Liver (tissue), 9 donors: ENCODE measurements around the gene NRG4. TPM values are rescaled to one million over a fixed set of nuclear protein-coding genes. Genes with fewer than 3 reads are reported as not detected.

Experiments
- DNase-seq: peaks from one replicate; pipeline ENCODE4 v3.0.0-alpha.2; 2017; ENCODE audit warnings: low spot score
- H3K27ac ChIP-seq, 2 donors: one replicate each; pipeline ENCODE4 v1.7.0; 2013; ENCODE audit warnings: inconsistent platforms in 2 of 2, low read length in 2 of 2, control low read depth in 1 of 2, low read depth in 1 of 2, mild to moderate bottlenecking in 1 of 2
- H3K27me3 ChIP-seq, 4 donors: one replicate each; pipeline versions ENCODE4 v1.6.1 to v1.7.0; 2013; ENCODE audit warnings: low read length in 3 of 4, inconsistent platforms in 1 of 4, mild to moderate bottlenecking in 1 of 4, moderate library complexity in 1 of 4; ENCODE audit not compliant: control insufficient read depth in 4 of 4, insufficient read depth in 4 of 4
- H3K36me3 ChIP-seq, 4 donors: one replicate each; pipeline versions ENCODE4 v1.6.1 to v1.7.0; 2013; ENCODE audit warnings: low read length in 3 of 4, mild to moderate bottlenecking in 3 of 4, low read depth in 1 of 4, moderate library complexity in 1 of 4; ENCODE audit not compliant: control insufficient read depth in 4 of 4, insufficient read depth in 3 of 4
- H3K4me1 ChIP-seq, 4 donors: one replicate each; pipeline versions ENCODE4 v1.6.1 to v1.7.0; 2013; ENCODE audit warnings: low read length in 3 of 4, mild to moderate bottlenecking in 3 of 4, moderate library complexity in 1 of 4; ENCODE audit not compliant: control insufficient read depth in 4 of 4, insufficient read depth in 4 of 4
- H3K4me3 ChIP-seq, 3 donors: one replicate each; pipeline versions ENCODE4 v1.6.1 to v1.7.0; 2013; ENCODE audit warnings: low read length in 3 of 3, control low read depth in 1 of 3, low read depth in 1 of 3, mild to moderate bottlenecking in 1 of 3
- H3K9ac ChIP-seq, 2 donors: one replicate each; pipeline ENCODE4 v1.7.0; 2013; ENCODE audit warnings: low read length in 2 of 2, mild to moderate bottlenecking in 2 of 2, moderate library complexity in 2 of 2, control low read depth in 1 of 2, low read depth in 1 of 2
- H3K9me3 ChIP-seq, 4 donors: one replicate each; pipeline versions ENCODE4 v1.6.1 to v1.7.0; 2013; ENCODE audit warnings: low read length in 3 of 4; ENCODE audit not compliant: control insufficient read depth in 4 of 4
- ATF3 ChIP-seq: IDR thresholded peaks from 2 replicates; pipeline ENCODE4 v1.6.1; 2016; ENCODE audit warnings: antibody characterized with exemption
- CTCF ChIP-seq: fragments of 150-350 bp; IDR thresholded peaks from 2 replicates; pipeline ENCODE4 v1.5.1; 2017; ENCODE audit warnings: improper control_type of control experiment, low read depth, low read length; ENCODE audit not compliant: missing input control
- EGR1 ChIP-seq, 2 donors: IDR thresholded peaks; 2 replicates each; pipeline ENCODE4 v1.6.1; 2016 to 2018; ENCODE audit warnings: antibody characterized with exemption in 2 of 2, low read depth in 2 of 2
- FOXA1 ChIP-seq: IDR thresholded peaks from 2 replicates; pipeline ENCODE4 v1.6.1; 2016; ENCODE audit warnings: antibody characterized with exemption
- FOXA2 ChIP-seq: IDR thresholded peaks from 2 replicates; pipeline ENCODE4 v1.6.1; 2016; ENCODE audit warnings: antibody characterized with exemption
- GABPA ChIP-seq, 2 donors: IDR thresholded peaks in 1 of 2; conservative IDR thresholded peaks in 1 of 2; 2 replicates each; pipeline ENCODE4 v1.6.1; 2016; ENCODE audit warnings: antibody characterized with exemption in 2 of 2, mild to moderate bottlenecking in 1 of 2, moderate library complexity in 1 of 2
- HNF4A ChIP-seq, 2 donors: conservative IDR thresholded peaks; 2 replicates each; pipeline ENCODE4 v1.6.1; 2016; ENCODE audit warnings: antibody characterized with exemption in 2 of 2, mild to moderate bottlenecking in 2 of 2
- HNF4G ChIP-seq: IDR thresholded peaks from 2 replicates; pipeline ENCODE4 v1.6.1; 2016; ENCODE audit warnings: antibody characterized with exemption
- JUND ChIP-seq, 2 donors: IDR thresholded peaks; 2 replicates each; pipeline ENCODE4 v1.6.1; 2016; ENCODE audit warnings: antibody characterized with exemption in 2 of 2
- NR2F2 ChIP-seq: IDR thresholded peaks from 2 replicates; pipeline ENCODE4 v1.6.1; 2016; ENCODE audit warnings: antibody characterized with exemption
- RAD21 ChIP-seq, 2 donors: IDR thresholded peaks; 2 replicates each; pipeline ENCODE4 v1.6.1; 2016; ENCODE audit warnings: antibody characterized with exemption in 2 of 2, mild to moderate bottlenecking in 2 of 2
- RXRA ChIP-seq, 2 donors: IDR thresholded peaks; 2 replicates each; pipeline ENCODE4 v1.6.1; 2017 to 2018; ENCODE audit warnings: antibody characterized with exemption in 2 of 2, mild to moderate bottlenecking in 1 of 2
- SP1 ChIP-seq: IDR thresholded peaks from 2 replicates; pipeline ENCODE4 v1.6.1; 2018; ENCODE audit warnings: antibody characterized with exemption, mild to moderate bottlenecking
- TAF1 ChIP-seq: conservative IDR thresholded peaks from 2 replicates; pipeline ENCODE4 v1.6.1; 2016; ENCODE audit warnings: antibody characterized with exemption, mild to moderate bottlenecking
- WGBS: extraction: QIAGEN DNeasy Blood & Tissue Kit; methylation state at CpG from one replicate; pipeline ENCODE4 v1.1.7; 2013; 5-methylcytosine and 5-hydroxymethylcytosine counted together
- polyA plus RNA-seq, 2 donors: library from polyadenylated mRNA; stranded (reverse) in 1 of 2; unstranded in 1 of 2; fragments of 200-250 nt in 1 of 2; fragments of >200 nt in 1 of 2; fragmentation: Nextera tagmentation in 1 of 2; extraction: Ambion mirVana in 1 of 2; gene quantifications; one replicate each; pipeline versions ENCODE4 v1.2.1 to v1.2.3, GENCODE V29; 2013 to 2015
- total RNA-seq, 2 donors: library from RNA; depleted of rRNA; stranded (reverse); fragments of >200 nt; gene quantifications; one replicate each; pipeline ENCODE4 v1.2.3, GENCODE V29; 2014
- TF ChIP-seq, protein P1 (sequence below): IDR thresholded peaks from 2 replicates; pipeline ENCODE4 v1.6.1; 2016; ENCODE audit warnings: antibody characterized with exemption
- TF ChIP-seq, protein P2 (sequence below): IDR thresholded peaks from 2 replicates; pipeline ENCODE4 v1.6.1; 2016; ENCODE audit warnings: antibody characterized with exemption
- donor health status: healthy.
- donor health status: healthy.
- donor health status: healthy.
- donor health status: healthy.
- donor health status: healthy.

Gene NRG4
- total and polyA plus RNA-seq, 4 donors = 0.51 to 1.3 (median 1.0) TPM; not detected in 1

- H3K36me3 ChIP-seq = peaks cover 0 to 1% (median 0%) of the 10 kb centered on the region in 4 donors
- no peaks in the 10 kb centered on the region for H3K4me1 ChIP-seq
- TF ChIP-seq EGR1 (IDR thresholded peaks at IDR 0.05; ENCODE audit: low read depth in 2 of 2) = no peak
- H3K27me3 ChIP-seq = no peaks in the 10 kb centered on the region
- no peak overlapping the region for H3K27ac ChIP-seq
- no peak overlapping the region for H3K4me3 ChIP-seq
- no peaks in the 10 kb centered on the region for H3K9me3 ChIP-seq
- DNase-seq = no peak
- WGBS = 54% methylated on average over 1 of the region's 1 CpG
- no peak overlapping the region for H3K9ac ChIP-seq
Observed at GRCh38 chr15:75943713-75944215, 68.5 kb downstream of the NRG4 start.

DNA sequence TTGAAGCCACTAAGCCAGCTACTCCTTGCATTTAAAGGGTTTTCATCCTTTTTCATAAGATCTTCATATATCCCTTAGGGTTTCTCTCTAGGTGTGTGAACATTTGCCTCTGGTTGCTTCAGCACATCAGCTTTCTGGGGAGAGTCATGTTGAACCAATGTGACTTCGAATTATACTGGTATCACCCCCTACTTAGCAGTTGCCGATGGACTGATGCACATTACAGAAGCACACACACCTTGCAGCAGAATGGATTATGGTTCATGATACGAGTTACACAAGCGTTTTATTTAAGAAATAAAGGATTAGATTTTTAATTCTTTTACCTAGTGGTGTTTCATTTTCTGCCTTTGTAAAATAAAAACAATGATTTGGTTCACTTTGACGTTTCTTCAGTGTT is 69.0 kb downstream of the NRG4 start:
- TF ChIP-seq GABPA (IDR thresholded peaks at IDR 0.05 in 1 of 2, conservative IDR thresholded peaks at IDR 0.05 in 1 of 2) (no peak), RAD21 (IDR thresholded peaks at IDR 0.05) (no peak), ATF3 (no peak), EGR1 (IDR thresholded peaks at IDR 0.05; ENCODE audit: low read depth in 2 of 2) (no peak), HNF4A (conservative IDR thresholded peaks at IDR 0.05) (no peak)

DNA sequence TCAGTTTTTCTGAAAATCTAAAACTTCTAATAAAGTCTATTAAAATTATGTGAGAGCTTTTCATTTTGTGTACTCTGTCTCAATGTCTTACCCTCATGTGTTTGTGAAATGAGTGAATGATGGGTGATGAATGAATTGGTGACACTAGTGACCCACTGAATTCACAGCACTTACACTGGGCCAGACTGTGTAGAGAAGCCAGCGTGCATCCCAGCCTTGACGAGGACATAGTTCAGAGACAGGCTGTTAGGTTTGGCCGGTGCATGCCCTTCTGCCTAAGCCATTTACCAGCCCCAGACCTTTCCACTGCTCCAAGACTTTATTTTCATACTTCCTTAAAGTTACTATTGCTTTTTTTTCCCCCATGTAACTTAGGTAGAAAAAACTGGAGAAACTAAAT is 69.8 kb downstream of the NRG4 start:
- WGBS = 47% methylated on average over 3 of the region's 3 CpGs
- Histone ChIP-seq H3K4me1 (no peaks in the 10 kb centered on the region), H3K36me3 (peaks cover 0 to 4% (median 0%) of the 10 kb centered on the region in 4 donors), H3K9ac (no peak overlapping the region), H3K4me3 (no peak overlapping the region), H3K9me3 (no peaks in the 10 kb centered on the region), H3K27me3 (no peaks in the 10 kb centered on the region), H3K27ac (no peak overlapping the region)
- no peak for TF ChIP-seq HNF4A (conservative IDR thresholded peaks at IDR 0.05)
- TF ChIP-seq RAD21 (IDR thresholded peaks at IDR 0.05) = no peak
- no peak for TF ChIP-seq CTCF
- no peak for TF ChIP-seq FOXA1
- TF ChIP-seq EGR1 (IDR thresholded peaks at IDR 0.05; ENCODE audit: low read depth in 2 of 2) = no peak
- no peak for TF ChIP-seq HNF4G
- no peak for TF ChIP-seq GABPA (IDR thresholded peaks at IDR 0.05 in 1 of 2, conservative IDR thresholded peaks at IDR 0.05 in 1 of 2)
- no peak for TF ChIP-seq TAF1
- DNase-seq = no peak

More for the DNA sequence above, 69.0 kb downstream of the NRG4 start:
- Histone ChIP-seq H3K4me1 (no peaks in the 10 kb centered on the region), H3K27me3 (no peaks in the 10 kb centered on the region), H3K4me3 (no peak overlapping the region), H3K36me3 (peaks cover 0 to 4% (median 0%) of the 10 kb centered on the region in 4 donors), H3K9ac (no peak overlapping the region), H3K9me3 (no peaks in the 10 kb centered on the region), H3K27ac (no peak overlapping the region)
- WGBS = 76% methylated on average over 5 of the region's 5 CpGs
- no peak for DNase-seq

DNA sequence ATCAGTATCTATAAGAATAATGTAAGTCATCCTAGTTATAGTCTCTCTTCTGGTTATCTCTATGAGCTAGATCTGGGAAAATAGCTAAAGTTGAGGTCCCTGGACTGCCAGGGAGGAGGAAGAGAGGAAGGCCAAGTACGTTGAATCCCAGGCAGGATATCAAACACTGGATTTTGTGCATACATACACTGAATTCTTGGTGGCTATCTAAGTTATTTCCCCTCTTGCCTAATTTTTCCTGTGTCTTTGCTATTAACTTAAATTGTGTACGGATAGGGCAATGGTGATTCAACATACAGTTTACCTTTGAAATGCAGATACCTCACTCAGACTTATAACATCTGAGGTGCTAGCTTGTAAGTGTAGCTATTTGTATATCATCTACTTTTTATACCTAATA is 81.4 kb downstream of the NRG4 start:
- WGBS = 87% methylated on average over 2 of the region's 2 CpGs
- H3K27me3 ChIP-seq = no peaks in the 10 kb centered on the region
- H3K9ac ChIP-seq = no peak overlapping the region
- no peak for DNase-seq
- H3K27ac ChIP-seq = no peak overlapping the region
- H3K4me3 ChIP-seq = no peak overlapping the region
- H3K9me3 ChIP-seq = no peaks in the 10 kb centered on the region
- H3K36me3 ChIP-seq = peaks cover 0 to 32% (median 26%) of the 10 kb centered on the region in 4 donors
- H3K4me1 ChIP-seq = no peaks in the 10 kb centered on the region
- TF ChIP-seq, protein P1, sequence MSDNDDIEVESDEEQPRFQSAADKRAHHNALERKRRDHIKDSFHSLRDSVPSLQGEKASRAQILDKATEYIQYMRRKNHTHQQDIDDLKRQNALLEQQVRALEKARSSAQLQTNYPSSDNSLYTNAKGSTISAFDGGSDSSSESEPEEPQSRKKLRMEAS = no peak
- TF ChIP-seq JUND (IDR thresholded peaks at IDR 0.05) (no peak), FOXA2 (no peak), RXRA (IDR thresholded peaks at IDR 0.05) (no peak), HNF4G (no peak), SP1 (no peak), GABPA (IDR thresholded peaks at IDR 0.05 in 1 of 2, conservative IDR thresholded peaks at IDR 0.05 in 1 of 2) (no peak), ATF3 (no peak), RAD21 (IDR thresholded peaks at IDR 0.05) (no peak), NR2F2 (no peak), CTCF (no peak), EGR1 (IDR thresholded peaks at IDR 0.05; ENCODE audit: low read depth in 2 of 2) (no peak)
- TF ChIP-seq, protein P2, sequence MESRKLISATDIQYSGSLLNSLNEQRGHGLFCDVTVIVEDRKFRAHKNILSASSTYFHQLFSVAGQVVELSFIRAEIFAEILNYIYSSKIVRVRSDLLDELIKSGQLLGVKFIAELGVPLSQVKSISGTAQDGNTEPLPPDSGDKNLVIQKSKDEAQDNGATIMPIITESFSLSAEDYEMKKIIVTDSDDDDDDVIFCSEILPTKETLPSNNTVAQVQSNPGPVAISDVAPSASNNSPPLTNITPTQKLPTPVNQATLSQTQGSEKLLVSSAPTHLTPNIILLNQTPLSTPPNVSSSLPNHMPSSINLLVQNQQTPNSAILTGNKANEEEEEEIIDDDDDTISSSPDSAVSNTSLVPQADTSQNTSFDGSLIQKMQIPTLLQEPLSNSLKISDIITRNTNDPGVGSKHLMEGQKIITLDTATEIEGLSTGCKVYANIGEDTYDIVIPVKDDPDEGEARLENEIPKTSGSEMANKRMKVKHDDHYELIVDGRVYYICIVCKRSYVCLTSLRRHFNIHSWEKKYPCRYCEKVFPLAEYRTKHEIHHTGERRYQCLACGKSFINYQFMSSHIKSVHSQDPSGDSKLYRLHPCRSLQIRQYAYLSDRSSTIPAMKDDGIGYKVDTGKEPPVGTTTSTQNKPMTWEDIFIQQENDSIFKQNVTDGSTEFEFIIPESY = no peak
